NCI-H1694 treated with DMSO at 0.1 percent for 48 hours (cell line): Measurements from ENCODE around the gene EIF2B4.
"Not testable (repeated sequence)": the region's sequence is repeated elsewhere in the genome, so short reads cannot be mapped to it uniquely, and the experiment has no call there.

Source experiments
- DNase-seq: peaks from one replicate; lab custom pipeline; 2025; lab: John Stamatoyannopoulos, UW

EIF2B4 gene

GRCh38 chr2:27377618-27378095, 7.5 kb upstream of the EIF2B4 start:
- no peak for DNase-seq

GRCh38 chr2:27376866-27377617, 6.9 kb upstream of the EIF2B4 start:
- DNase-seq: no peak

GRCh38 chr2:27376151-27376865, 6.2 kb upstream of the EIF2B4 start:
- no peak for DNase-seq

DNA sequence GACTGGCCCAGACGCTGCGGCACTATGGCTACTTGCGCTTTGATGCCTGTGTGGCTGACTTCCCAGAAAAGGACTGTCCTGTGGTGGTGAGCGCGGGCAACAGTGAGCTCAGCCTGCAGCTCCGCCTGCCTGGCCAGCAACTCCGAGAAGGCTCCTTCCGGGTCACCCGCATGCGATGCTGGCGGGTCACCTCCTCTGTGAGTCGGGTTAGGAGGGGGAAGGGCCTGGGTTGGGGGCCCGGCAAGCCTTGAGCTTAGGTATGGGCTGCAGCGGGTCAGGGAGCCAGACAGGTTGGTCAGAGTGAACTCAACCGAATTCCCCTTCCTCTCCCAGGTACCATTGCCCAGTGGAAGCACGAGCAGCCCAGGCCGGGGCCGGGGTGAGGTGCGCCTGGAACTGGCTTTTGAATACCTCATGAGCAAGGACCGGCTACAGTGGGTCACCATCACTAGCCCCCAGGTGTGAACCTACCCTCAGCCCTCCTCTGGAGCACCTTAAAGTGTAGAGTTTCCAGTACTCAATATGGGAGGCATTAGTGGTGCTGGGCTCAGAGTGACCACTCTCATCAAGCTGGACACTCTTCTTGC, 5.5 kb upstream of the EIF2B4 start:
- no peak for DNase-seq

DNA sequence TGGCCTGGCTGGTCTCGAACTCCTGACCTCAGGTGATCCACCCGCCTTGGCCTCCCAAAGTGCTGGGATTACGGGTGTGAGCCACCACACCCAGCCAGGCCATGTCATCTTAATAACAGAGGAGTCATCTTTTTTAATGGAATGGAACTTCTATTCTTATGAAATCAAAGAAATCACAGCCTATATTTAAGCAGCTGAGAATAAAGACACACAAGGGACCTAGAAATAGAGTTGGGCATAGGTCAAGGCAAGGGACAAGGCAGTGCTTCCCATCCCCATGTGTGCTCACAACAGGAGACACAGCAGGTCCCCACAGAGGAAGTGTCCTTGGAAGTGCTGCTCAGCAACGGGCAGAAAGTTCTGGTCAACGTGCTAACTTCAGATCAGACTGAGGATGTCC, 3.4 kb upstream of the EIF2B4 start:
- no peak for DNase-seq

DNA sequence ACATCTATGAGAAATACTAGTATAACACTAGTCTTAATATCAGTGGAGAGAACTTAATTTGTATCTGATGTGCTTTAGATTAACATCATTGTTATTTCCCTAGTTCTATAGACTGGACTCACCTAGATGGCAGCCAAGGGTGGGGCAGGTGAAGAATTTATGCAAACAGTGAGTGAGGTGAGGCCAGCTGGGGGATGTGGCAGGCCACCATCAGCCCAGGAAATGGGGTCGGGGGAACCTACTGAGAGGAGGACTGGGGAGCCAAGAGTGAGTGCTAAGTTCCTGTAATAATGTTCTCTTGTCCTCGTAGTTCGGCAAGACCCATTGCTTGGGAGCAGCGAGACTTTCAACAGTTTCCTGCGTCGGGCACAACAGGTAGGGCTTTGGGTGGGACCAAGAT, 2.8 kb upstream of the EIF2B4 start:
- DNase-seq: no peak

- no peak for DNase-seq
Measured at GRCh38 chr2:27370816-27371620, 880 bp upstream of the EIF2B4 start.

DNA sequence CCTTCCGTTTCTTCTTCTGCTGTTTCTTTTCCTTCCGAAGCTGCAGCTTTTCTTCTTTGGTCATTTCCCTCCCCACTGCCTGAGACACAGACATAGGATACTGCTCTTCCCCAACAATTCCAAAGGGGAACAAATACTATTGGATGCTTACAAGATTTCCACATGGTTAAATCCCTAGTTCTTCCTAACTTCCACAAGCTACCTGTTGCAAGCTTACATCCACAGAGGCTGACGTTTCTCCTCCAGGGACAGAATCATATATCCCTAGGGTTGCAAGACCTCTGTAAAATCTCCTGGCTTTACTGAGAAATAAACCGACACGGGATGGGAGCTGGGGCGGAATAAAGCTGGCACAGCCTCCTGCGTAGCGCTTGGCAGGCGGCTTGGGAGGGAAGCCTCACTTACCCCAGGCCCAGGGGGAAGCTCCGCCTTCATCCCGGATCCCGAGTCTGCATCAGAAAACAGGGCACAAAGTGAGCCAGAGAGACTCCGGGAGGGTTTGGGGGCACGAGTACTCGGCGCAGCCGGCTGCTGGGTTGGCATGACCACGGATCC, 590 bp downstream of the EIF2B4 start:
- DNase-seq: peak; percentile 26

DNA sequence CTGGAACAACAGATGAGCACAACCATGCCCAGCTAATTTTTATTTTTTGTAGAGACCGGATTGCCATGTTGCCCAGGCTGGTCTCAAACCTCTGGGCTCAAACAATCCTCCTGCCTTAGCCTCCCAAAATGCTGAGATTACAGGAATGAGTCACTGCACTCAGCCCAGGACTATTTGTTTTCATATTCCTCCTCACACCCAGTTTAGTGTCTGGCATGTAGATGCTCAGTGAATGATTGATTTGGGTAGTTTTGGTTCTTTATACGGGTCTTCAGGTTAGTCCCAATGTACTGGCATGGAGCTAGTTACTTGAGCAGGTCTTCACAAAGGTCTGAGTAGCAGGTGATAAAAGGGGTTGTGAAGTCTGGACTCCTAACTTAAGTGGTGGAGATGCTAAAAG, 6.2 kb downstream of the EIF2B4 start:
- DNase-seq: no peak

- DNase-seq: no peak
Measured at GRCh38 chr2:27362678-27363420, 7.3 kb downstream of the EIF2B4 start.

GRCh38 chr2:27356382-27357181, 13.6 kb downstream of the EIF2B4 start, which contains the start of gene GTF3C2:
GTF3C2 (minus strand) TSS chr2:27356764; CDS start chr2:27343554, 13,210 bp downstream.
- peak; percentile 96 for DNase-seq

DNA sequence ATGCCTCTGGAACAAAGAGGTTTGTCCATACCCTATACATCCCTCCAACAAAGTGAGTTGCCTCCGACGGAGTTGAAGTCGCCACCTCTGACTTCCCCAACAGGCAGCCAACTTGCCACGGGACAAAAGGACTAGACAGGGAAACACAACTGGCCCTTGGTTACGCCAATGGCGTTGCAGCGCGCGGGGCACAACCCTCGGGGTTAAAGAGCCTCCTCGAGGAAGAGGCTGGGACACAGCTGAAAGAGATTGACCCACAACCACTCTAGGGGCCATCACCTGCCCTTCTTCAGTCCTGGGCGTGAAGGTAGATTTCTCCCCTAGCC, 14.1 kb downstream of the EIF2B4 start:
- no peak for DNase-seq

DNA sequence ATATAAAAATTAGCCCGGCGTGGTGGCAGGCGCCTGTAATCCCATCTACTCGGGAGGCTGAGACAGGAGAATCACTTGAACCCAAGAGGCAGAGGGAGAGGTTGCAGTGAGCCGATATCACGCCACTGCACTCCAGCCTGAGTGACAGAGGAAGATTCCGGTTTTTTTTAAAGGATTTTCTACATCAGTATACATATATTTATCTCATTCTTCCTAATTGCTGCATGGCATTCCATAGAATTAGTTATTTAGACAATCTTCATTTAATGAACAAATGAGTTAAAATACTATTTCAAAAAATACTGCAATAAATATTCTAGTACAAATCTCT, 15.6 kb downstream of the EIF2B4 start:
- no peak for DNase-seq

DNA sequence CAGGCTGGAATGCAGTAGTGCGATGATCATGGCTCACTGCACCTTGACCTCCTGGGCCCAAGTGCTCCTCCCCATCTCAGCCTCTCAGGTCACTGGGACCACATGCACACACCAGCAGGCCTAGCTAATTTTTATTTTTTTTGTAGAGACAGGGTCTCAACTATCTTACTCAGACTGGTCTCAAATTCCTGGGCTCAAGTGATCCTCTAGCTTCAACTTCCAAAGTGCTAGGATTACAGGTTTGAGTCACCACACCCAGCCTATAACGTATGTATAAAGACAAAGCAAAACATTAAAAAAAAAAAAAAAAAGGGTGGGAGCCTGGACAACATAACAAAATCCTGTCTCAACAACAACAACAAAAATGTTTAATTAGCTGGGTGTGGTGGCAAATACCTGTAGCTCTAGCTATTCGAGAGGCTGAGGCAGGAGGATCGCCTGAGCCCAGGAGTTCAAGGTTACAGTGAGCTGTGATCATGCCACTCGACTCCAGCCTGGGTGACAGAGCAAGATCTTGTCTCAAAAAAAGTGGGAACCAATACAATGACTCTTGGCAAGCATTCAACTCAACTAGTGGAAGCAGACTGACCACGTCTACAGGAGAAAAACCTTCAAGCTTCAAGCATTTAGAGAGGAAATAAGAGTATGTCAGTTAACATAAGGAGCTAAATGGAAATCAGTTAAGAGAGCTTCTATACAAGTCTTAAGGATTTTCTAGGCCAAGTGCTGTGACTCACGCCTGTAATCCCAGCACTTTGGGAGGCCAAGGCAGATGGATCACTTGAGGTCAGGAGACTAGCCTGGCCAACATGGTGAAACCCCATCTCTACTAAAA, 16.2 kb downstream of the EIF2B4 start:
- no peak for DNase-seq

DNA sequence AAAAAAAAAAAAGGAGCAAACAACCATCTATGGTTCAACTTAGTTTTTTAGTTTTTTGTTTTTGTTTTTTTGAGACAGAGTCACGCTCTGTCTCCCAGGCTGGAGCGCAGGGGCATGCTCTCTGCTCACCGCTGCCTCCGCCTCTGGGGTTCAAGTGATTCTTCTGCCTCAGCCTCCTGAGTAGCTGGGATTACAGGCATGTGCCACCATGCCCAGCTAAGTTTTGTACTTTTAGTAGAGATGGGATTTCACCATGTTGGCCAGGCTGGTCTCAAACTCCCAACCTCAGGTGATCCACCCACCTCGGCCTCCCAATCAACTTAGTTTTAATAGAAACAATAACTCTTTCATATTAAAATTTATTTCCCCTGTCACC, 16.8 kb downstream of the EIF2B4 start:
- DNase-seq: not testable (repeated sequence)

DNA sequence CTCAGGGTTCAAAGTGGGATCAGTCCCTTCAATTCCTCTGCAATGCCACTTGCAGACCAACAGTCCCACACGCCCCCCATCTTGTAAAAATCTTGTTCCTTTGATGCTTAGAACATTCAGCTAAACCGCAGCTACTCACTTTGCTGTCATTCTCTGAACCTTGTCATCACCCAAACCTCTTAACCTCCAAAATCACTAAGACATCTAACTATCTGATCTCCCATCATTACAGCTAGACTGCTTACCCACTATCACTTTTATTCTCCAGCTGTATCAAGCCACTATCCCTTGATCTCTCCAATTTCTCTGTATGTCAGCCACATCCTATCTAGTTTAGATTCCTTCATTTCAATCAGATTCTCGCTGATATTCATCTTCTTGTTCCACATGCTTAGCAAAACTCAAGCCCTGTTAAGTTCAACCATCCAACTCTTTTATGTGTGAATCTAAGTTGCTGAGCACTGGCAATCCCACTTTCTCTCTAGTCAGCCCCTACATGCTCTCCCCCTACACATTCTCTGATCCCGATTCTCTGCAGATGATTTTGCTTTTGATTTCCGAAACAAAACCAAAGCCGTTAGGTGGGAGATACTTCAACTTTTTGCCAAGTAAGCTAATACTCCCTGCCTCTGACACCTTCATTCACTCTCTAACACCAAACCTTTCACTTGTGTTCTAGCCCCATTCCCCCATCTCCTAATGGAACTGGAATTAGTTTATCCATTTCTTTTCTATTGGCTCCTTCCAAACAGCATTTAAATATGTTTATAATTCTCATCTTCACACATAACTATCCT, 18.1 kb downstream of the EIF2B4 start:
- DNase-seq: no peak

DNA sequence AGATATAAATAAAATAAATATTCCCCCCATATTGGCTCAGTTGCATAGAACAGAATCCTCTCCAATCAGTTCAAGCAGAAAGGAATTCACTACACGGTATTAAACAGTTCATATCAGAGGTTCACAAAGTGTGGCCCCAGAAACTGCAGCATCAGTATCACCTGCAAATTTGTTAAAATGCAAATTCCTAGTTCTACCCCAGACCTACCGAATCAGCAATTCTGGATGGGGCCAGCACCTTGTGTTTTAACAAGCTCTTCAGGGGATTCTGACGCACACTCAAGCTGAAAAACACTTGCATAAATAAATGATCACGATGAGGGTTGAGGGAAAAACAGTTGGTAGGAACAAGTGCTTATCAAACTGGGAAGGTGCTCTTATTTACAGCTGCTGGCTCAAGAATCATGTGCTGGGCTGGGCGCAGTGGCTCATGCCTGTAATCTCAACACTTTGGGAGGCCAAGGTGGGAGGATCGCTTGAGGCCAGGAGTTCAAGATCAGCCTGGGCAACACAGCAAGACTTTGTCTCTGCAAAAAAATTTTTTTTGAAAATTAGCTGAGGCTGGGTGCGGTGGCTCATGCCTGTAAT, 19.9 kb downstream of the EIF2B4 start:
- no peak for DNase-seq

- no peak for DNase-seq
Measured at GRCh38 chr2:27347641-27348040, 22.5 kb downstream of the EIF2B4 start.
